Liver (tissue), 9 donors: ENCODE data around the gene GGACT. TPM values are rescaled to one million over a fixed set of nuclear protein-coding genes. Genes with fewer than 3 reads are reported as not detected.

ENCODE experiments used
- DNase-seq: peaks from one replicate; pipeline ENCODE4 v3.0.0-alpha.2; 2017; ENCODE audit warnings: low spot score
- H3K27ac ChIP-seq, 2 donors: one replicate each; pipeline ENCODE4 v1.7.0; 2013; ENCODE audit warnings: inconsistent platforms in 2 of 2, low read length in 2 of 2, control low read depth in 1 of 2, low read depth in 1 of 2, mild to moderate bottlenecking in 1 of 2
- H3K27me3 ChIP-seq, 4 donors: one replicate each; pipeline versions ENCODE4 v1.6.1 to v1.7.0; 2013; ENCODE audit warnings: low read length in 3 of 4, inconsistent platforms in 1 of 4, mild to moderate bottlenecking in 1 of 4, moderate library complexity in 1 of 4; ENCODE audit not compliant: control insufficient read depth in 4 of 4, insufficient read depth in 4 of 4
- H3K36me3 ChIP-seq, 4 donors: one replicate each; pipeline versions ENCODE4 v1.6.1 to v1.7.0; 2013; ENCODE audit warnings: low read length in 3 of 4, mild to moderate bottlenecking in 3 of 4, low read depth in 1 of 4, moderate library complexity in 1 of 4; ENCODE audit not compliant: control insufficient read depth in 4 of 4, insufficient read depth in 3 of 4
- H3K4me1 ChIP-seq, 4 donors: one replicate each; pipeline versions ENCODE4 v1.6.1 to v1.7.0; 2013; ENCODE audit warnings: low read length in 3 of 4, mild to moderate bottlenecking in 3 of 4, moderate library complexity in 1 of 4; ENCODE audit not compliant: control insufficient read depth in 4 of 4, insufficient read depth in 4 of 4
- H3K4me3 ChIP-seq, 3 donors: one replicate each; pipeline versions ENCODE4 v1.6.1 to v1.7.0; 2013; ENCODE audit warnings: low read length in 3 of 3, control low read depth in 1 of 3, low read depth in 1 of 3, mild to moderate bottlenecking in 1 of 3
- H3K9ac ChIP-seq, 2 donors: one replicate each; pipeline ENCODE4 v1.7.0; 2013; ENCODE audit warnings: low read length in 2 of 2, mild to moderate bottlenecking in 2 of 2, moderate library complexity in 2 of 2, control low read depth in 1 of 2, low read depth in 1 of 2
- H3K9me3 ChIP-seq, 4 donors: one replicate each; pipeline versions ENCODE4 v1.6.1 to v1.7.0; 2013; ENCODE audit warnings: low read length in 3 of 4; ENCODE audit not compliant: control insufficient read depth in 4 of 4
- EGR1 ChIP-seq, 2 donors: IDR thresholded peaks; 2 replicates each; pipeline ENCODE4 v1.6.1; 2016 to 2018; ENCODE audit warnings: antibody characterized with exemption in 2 of 2, low read depth in 2 of 2
- FOXA1 ChIP-seq: IDR thresholded peaks from 2 replicates; pipeline ENCODE4 v1.6.1; 2016; ENCODE audit warnings: antibody characterized with exemption
- FOXA2 ChIP-seq: IDR thresholded peaks from 2 replicates; pipeline ENCODE4 v1.6.1; 2016; ENCODE audit warnings: antibody characterized with exemption
- GABPA ChIP-seq, 2 donors: IDR thresholded peaks in 1 of 2; conservative IDR thresholded peaks in 1 of 2; 2 replicates each; pipeline ENCODE4 v1.6.1; 2016; ENCODE audit warnings: antibody characterized with exemption in 2 of 2, mild to moderate bottlenecking in 1 of 2, moderate library complexity in 1 of 2
- HNF4A ChIP-seq, 2 donors: conservative IDR thresholded peaks; 2 replicates each; pipeline ENCODE4 v1.6.1; 2016; ENCODE audit warnings: antibody characterized with exemption in 2 of 2, mild to moderate bottlenecking in 2 of 2
- HNF4G ChIP-seq: IDR thresholded peaks from 2 replicates; pipeline ENCODE4 v1.6.1; 2016; ENCODE audit warnings: antibody characterized with exemption
- JUND ChIP-seq, 2 donors: IDR thresholded peaks; 2 replicates each; pipeline ENCODE4 v1.6.1; 2016; ENCODE audit warnings: antibody characterized with exemption in 2 of 2
- NR2F2 ChIP-seq: IDR thresholded peaks from 2 replicates; pipeline ENCODE4 v1.6.1; 2016; ENCODE audit warnings: antibody characterized with exemption
- RAD21 ChIP-seq, 2 donors: IDR thresholded peaks; 2 replicates each; pipeline ENCODE4 v1.6.1; 2016; ENCODE audit warnings: antibody characterized with exemption in 2 of 2, mild to moderate bottlenecking in 2 of 2
- RXRA ChIP-seq, 2 donors: IDR thresholded peaks; 2 replicates each; pipeline ENCODE4 v1.6.1; 2017 to 2018; ENCODE audit warnings: antibody characterized with exemption in 2 of 2, mild to moderate bottlenecking in 1 of 2
- SP1 ChIP-seq: IDR thresholded peaks from 2 replicates; pipeline ENCODE4 v1.6.1; 2018; ENCODE audit warnings: antibody characterized with exemption, mild to moderate bottlenecking
- TAF1 ChIP-seq: conservative IDR thresholded peaks from 2 replicates; pipeline ENCODE4 v1.6.1; 2016; ENCODE audit warnings: antibody characterized with exemption, mild to moderate bottlenecking
- YY1 ChIP-seq: IDR thresholded peaks from 2 replicates; pipeline ENCODE4 v1.6.1; 2016; ENCODE audit warnings: antibody characterized with exemption, mild to moderate bottlenecking
- WGBS: extraction: QIAGEN DNeasy Blood & Tissue Kit; methylation state at CpG from one replicate; pipeline ENCODE4 v1.1.7; 2013; 5-methylcytosine and 5-hydroxymethylcytosine counted together
- polyA plus RNA-seq, 2 donors: library from polyadenylated mRNA; stranded (reverse) in 1 of 2; unstranded in 1 of 2; fragments of 200-250 nt in 1 of 2; fragments of >200 nt in 1 of 2; fragmentation: Nextera tagmentation in 1 of 2; extraction: Ambion mirVana in 1 of 2; gene quantifications; one replicate each; pipeline versions ENCODE4 v1.2.1 to v1.2.3, GENCODE V29; 2013 to 2015
- total RNA-seq, 2 donors: library from RNA; depleted of rRNA; stranded (reverse); fragments of >200 nt; gene quantifications; one replicate each; pipeline ENCODE4 v1.2.3, GENCODE V29; 2014
- TF ChIP-seq, protein P1 (sequence below): IDR thresholded peaks from 2 replicates; pipeline ENCODE4 v1.6.1; 2016; ENCODE audit warnings: antibody characterized with exemption
- TF ChIP-seq, protein P2 (sequence below): IDR thresholded peaks from 2 replicates; pipeline ENCODE4 v1.6.1; 2016; ENCODE audit warnings: antibody characterized with exemption, mild to moderate bottlenecking
- TF ChIP-seq, protein P3 (sequence below): IDR thresholded peaks from 2 replicates; pipeline ENCODE4 v1.6.1; 2016; ENCODE audit warnings: antibody characterized with exemption
- TF ChIP-seq, protein P4 (sequence below): fragments of 150-350 bp; IDR thresholded peaks from 2 replicates; pipeline ENCODE4 v1.5.1; 2017; ENCODE audit warnings: improper control_type of control experiment, low read depth, low read length; ENCODE audit not compliant: missing input control
- TF ChIP-seq, protein P5 (sequence below): IDR thresholded peaks from 2 replicates; pipeline ENCODE4 v1.6.1; 2016; ENCODE audit warnings: antibody characterized with exemption
- donor health status: healthy.
- donor health status: healthy.
- donor health status: healthy.
- donor health status: healthy.
- donor health status: healthy.

The GGACT gene
- total and polyA plus RNA-seq, 4 donors, result 2.5 to 6.3 (median 4.1) TPM

DNA sequence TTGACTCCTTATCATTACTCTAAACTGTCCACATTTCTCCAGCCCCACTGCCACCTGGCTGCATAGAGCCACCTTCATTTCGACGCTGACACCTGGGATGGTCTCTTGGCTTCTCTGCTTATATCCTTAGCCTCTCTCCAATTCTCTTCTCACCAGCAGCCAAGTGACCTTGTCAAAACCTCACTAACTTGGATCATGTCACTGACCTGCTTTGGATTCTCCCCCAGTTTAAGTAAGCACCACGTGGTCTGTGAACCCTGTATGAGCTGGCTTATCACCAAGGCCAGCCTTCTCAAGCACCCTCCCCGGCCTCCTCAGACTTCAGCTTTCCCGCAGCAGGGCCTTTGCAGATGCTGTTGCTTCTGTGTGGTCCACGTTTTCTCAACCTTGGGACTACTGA lies 12.3 kb upstream of the GGACT start:
- no peak overlapping the region for H3K9ac ChIP-seq
- H3K27me3 ChIP-seq, result no peaks in the 10 kb centered on the region
- peaks cover 0 to 2% (median 0%) of the 10 kb centered on the region in 4 donors for H3K9me3 ChIP-seq
- WGBS, result 38% methylated on average over 6 of the region's 6 CpGs
- H3K36me3 ChIP-seq, result no peaks in the 10 kb centered on the region
- peak; percentile 46 for DNase-seq
- peaks cover 3 to 13% (median 8%) of the 10 kb centered on the region in 4 donors for H3K4me1 ChIP-seq
- H3K4me3 ChIP-seq, result no peak overlapping the region
- H3K27ac ChIP-seq, result no peak overlapping the region
- TF ChIP-seq HNF4A (conservative IDR thresholded peaks at IDR 0.05) (peak; percentile 8 to 17), HNF4G (no peak), RXRA (IDR thresholded peaks at IDR 0.05) (peak; percentile 63 to 68)

DNA sequence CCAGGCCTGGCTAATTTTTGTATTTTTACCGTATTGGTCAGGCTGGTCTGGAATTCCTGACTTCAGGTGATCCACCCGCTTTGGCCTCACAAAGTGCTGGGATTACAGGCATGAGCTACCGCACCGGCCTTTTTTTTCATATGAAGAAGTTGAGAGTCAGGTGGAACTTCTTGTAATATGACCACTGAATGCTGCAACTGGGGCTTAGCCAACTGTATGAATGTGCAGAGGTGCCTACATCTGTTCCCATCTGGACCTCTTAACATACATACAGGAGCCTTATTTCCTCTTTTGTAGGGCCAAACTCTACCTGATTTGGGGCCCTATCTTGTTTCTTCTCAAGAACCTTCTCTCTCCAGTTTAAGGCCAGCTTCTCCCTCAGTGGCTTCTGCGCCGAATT lies 11.9 kb upstream of the GGACT start:
- peaks cover 3 to 13% (median 8%) of the 10 kb centered on the region in 4 donors for H3K4me1 ChIP-seq
- DNase-seq, result no peak
- no peak overlapping the region for H3K9ac ChIP-seq
- H3K27ac ChIP-seq, result no peak overlapping the region
- H3K9me3 ChIP-seq, result peaks cover 0 to 2% (median 0%) of the 10 kb centered on the region in 4 donors
- no peak overlapping the region for H3K4me3 ChIP-seq
- H3K36me3 ChIP-seq, result no peaks in the 10 kb centered on the region
- no peaks in the 10 kb centered on the region for H3K27me3 ChIP-seq
- 96% methylated on average over 6 of the region's 6 CpGs for WGBS
- TF ChIP-seq TAF1 (no peak), RAD21 (IDR thresholded peaks at IDR 0.05) (no peak), EGR1 (IDR thresholded peaks at IDR 0.05; ENCODE audit: low read depth in 2 of 2) (no peak), SP1 (no peak), RXRA (IDR thresholded peaks at IDR 0.05) (no peak), JUND (IDR thresholded peaks at IDR 0.05) (no peak), NR2F2 (no peak), FOXA1 (no peak), HNF4G (no peak), GABPA (IDR thresholded peaks at IDR 0.05 in 1 of 2, conservative IDR thresholded peaks at IDR 0.05 in 1 of 2) (no peak), YY1 (no peak), FOXA2 (no peak)
- TF ChIP-seq, protein P1, sequence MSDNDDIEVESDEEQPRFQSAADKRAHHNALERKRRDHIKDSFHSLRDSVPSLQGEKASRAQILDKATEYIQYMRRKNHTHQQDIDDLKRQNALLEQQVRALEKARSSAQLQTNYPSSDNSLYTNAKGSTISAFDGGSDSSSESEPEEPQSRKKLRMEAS, result no peak
- TF ChIP-seq, protein P2, sequence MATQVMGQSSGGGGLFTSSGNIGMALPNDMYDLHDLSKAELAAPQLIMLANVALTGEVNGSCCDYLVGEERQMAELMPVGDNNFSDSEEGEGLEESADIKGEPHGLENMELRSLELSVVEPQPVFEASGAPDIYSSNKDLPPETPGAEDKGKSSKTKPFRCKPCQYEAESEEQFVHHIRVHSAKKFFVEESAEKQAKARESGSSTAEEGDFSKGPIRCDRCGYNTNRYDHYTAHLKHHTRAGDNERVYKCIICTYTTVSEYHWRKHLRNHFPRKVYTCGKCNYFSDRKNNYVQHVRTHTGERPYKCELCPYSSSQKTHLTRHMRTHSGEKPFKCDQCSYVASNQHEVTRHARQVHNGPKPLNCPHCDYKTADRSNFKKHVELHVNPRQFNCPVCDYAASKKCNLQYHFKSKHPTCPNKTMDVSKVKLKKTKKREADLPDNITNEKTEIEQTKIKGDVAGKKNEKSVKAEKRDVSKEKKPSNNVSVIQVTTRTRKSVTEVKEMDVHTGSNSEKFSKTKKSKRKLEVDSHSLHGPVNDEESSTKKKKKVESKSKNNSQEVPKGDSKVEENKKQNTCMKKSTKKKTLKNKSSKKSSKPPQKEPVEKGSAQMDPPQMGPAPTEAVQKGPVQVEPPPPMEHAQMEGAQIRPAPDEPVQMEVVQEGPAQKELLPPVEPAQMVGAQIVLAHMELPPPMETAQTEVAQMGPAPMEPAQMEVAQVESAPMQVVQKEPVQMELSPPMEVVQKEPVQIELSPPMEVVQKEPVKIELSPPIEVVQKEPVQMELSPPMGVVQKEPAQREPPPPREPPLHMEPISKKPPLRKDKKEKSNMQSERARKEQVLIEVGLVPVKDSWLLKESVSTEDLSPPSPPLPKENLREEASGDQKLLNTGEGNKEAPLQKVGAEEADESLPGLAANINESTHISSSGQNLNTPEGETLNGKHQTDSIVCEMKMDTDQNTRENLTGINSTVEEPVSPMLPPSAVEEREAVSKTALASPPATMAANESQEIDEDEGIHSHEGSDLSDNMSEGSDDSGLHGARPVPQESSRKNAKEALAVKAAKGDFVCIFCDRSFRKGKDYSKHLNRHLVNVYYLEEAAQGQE, result no peak
- TF ChIP-seq, protein P3, sequence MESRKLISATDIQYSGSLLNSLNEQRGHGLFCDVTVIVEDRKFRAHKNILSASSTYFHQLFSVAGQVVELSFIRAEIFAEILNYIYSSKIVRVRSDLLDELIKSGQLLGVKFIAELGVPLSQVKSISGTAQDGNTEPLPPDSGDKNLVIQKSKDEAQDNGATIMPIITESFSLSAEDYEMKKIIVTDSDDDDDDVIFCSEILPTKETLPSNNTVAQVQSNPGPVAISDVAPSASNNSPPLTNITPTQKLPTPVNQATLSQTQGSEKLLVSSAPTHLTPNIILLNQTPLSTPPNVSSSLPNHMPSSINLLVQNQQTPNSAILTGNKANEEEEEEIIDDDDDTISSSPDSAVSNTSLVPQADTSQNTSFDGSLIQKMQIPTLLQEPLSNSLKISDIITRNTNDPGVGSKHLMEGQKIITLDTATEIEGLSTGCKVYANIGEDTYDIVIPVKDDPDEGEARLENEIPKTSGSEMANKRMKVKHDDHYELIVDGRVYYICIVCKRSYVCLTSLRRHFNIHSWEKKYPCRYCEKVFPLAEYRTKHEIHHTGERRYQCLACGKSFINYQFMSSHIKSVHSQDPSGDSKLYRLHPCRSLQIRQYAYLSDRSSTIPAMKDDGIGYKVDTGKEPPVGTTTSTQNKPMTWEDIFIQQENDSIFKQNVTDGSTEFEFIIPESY, result no peak
- TF ChIP-seq, protein P4, sequence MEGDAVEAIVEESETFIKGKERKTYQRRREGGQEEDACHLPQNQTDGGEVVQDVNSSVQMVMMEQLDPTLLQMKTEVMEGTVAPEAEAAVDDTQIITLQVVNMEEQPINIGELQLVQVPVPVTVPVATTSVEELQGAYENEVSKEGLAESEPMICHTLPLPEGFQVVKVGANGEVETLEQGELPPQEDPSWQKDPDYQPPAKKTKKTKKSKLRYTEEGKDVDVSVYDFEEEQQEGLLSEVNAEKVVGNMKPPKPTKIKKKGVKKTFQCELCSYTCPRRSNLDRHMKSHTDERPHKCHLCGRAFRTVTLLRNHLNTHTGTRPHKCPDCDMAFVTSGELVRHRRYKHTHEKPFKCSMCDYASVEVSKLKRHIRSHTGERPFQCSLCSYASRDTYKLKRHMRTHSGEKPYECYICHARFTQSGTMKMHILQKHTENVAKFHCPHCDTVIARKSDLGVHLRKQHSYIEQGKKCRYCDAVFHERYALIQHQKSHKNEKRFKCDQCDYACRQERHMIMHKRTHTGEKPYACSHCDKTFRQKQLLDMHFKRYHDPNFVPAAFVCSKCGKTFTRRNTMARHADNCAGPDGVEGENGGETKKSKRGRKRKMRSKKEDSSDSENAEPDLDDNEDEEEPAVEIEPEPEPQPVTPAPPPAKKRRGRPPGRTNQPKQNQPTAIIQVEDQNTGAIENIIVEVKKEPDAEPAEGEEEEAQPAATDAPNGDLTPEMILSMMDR, result no peak
- TF ChIP-seq, protein P5, sequence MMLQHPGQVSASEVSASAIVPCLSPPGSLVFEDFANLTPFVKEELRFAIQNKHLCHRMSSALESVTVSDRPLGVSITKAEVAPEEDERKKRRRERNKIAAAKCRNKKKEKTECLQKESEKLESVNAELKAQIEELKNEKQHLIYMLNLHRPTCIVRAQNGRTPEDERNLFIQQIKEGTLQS, result no peak
